Pancreas (tissue), 10 donors: Measurements from ENCODE around the gene MAN2A1. TPM values are rescaled to one million over a fixed set of nuclear protein-coding genes. Genes with fewer than 3 reads are reported as not detected.
A peak's percentile ranks its signal among the peaks of the same experiment; 100 is the strongest.

Experiments
- ATAC-seq, 4 donors: fragments of 200-7000 bp; cut with Tn5 transposase; one replicate each; pipeline versions ENCODE4 v1.8.0 to v1.9.1; 2020; ENCODE audit warnings: mild to moderate bottlenecking in 4 of 4, moderate library complexity in 4 of 4
- DNase-seq, 6 donors: peaks; one replicate each; pipeline ENCODE4 v3.0.0-alpha.2; 2020
- FAIRE-seq: peaks from 2 replicates; lab custom pipeline; 2012; peaks lifted over from hg19 to GRCh38; lab: Jason Lieb, UNC
- H3K27ac ChIP-seq, 4 donors: fragments of 200-600 bp; sonication (generic); 1 replicate in 3 of 4; 2 replicates in 1 of 4; pipeline versions ENCODE4 v1.5.0 to v1.8.0; 2020
- H3K27me3 ChIP-seq, 4 donors: fragments of 200-600 bp; one replicate each; pipeline ENCODE4 v1.8.0; 2021
- H3K36me3 ChIP-seq, 3 donors: fragments of 200-600 bp; sonication (generic) in 1 of 3; one replicate each; pipeline versions ENCODE4 v1.5.0 to v1.8.0; 2020 to 2021
- H3K4me1 ChIP-seq, 3 donors: fragments of 200-600 bp; one replicate each; pipeline ENCODE4 v1.8.0; 2021
- H3K4me3 ChIP-seq, 4 donors: fragments of 200-600 bp; sonication (generic) in 2 of 4; one replicate each; pipeline versions ENCODE4 v1.5.0 to v1.8.0; 2020 to 2021
- H3K9me3 ChIP-seq, 4 donors: fragments of 200-600 bp; one replicate each; pipeline ENCODE4 v1.8.0; 2021
- CTCF ChIP-seq, 4 donors: fragments of 200-600 bp; sonication (generic) in 3 of 4; IDR thresholded peaks; one replicate each; pipeline versions ENCODE4 v1.5.0 to v1.8.0; 2021; ENCODE audit warnings: antibody characterized with exemption in 4 of 4
- WGBS, 2 donors: extraction: QIAGEN DNeasy Blood & Tissue Kit; methylation state at CpG; one replicate each; pipeline ENCODE4 v1.1.7; 2013; 5-methylcytosine and 5-hydroxymethylcytosine counted together
- intact Hi-C, 3 donors: fragments of 100-400 bp; cut with DNase I; formaldehyde crosslinking; loops; one replicate each; pipeline versions ENCODE4 v1.11.1 to v1.14.2; 2022
- polyA plus RNA-seq, 2 donors: library from polyadenylated mRNA; stranded (reverse); fragments of 200-250 nt; gene quantifications; one replicate each; pipeline ENCODE4 v1.2.3, GENCODE V29; 2013
- total RNA-seq, 6 donors: library from RNA; stranded (reverse); fragmentation: NEBNext Ultra II Directional in 4 of 6; extraction: Animal tissue kit (Norgen Biotek cat#: 25700) in 4 of 6; gene quantifications; one replicate each; pipeline versions ENCODE4 v1.2.1 to v1.2.4, GENCODE V29; 2021 to 2023
- donor health status: healthy with polysubstance abuse.
- donor health status: DM: no; HTN: no; CAD: no; lungs with moderate emphysema.
- donor health status: DM: no; HTN: no; CAD: no.
- donor health status: control.
- donor health status: control.
- donor health status: Bipolar disorder and iron deficiency.
- donor health status: DM: yes; HTN: yes; CAD: no.
- donor health status: DM: no; HTN: no; CAD: no.
- donor health status: DM: no; HTN: no; CAD: no.
- donor health status: DM: yes; HTN: yes; CAD: no.

Gene MAN2A1
- total and polyA plus RNA-seq, 8 donors = 8.5 to 49.4 (median 36.6) TPM

- ATAC-seq (peak in 1 of 4 donors; percentile 20), DNase-seq (no peak), FAIRE-seq (no peak)
- intact Hi-C loops = no loop called here
- 85 to 90% methylated on average over 5 of the region's 5 CpGs for WGBS, 2 donors
- Histone ChIP-seq H3K36me3 (no peaks in the 10 kb centered on the region), H3K27me3 (no peaks in the 10 kb centered on the region), H3K27ac (no peak overlapping the region), H3K4me3 (no peak overlapping the region), H3K9me3 (no peaks in the 10 kb centered on the region), H3K4me1 (peaks cover 3 to 12% (median 5%) of the 10 kb centered on the region in 3 donors)
- TF ChIP-seq CTCF (IDR thresholded peaks at IDR 0.05) = no peak
These were observed 21.5 kb upstream of the MAN2A1 start for GRCh38 chr5:109668237-109668636.

- Histone ChIP-seq H3K4me3 (no peak overlapping the region), H3K4me1 (peaks cover 3 to 8% (median 5%) of the 10 kb centered on the region in 3 donors), H3K9me3 (no peaks in the 10 kb centered on the region), H3K27me3 (no peaks in the 10 kb centered on the region), H3K27ac (no peak overlapping the region), H3K36me3 (no peaks in the 10 kb centered on the region)
- intact Hi-C loops = no loop called here
- FAIRE-seq (no peak), DNase-seq (no peak), ATAC-seq (peak; percentile 66 to 79 (median 67))
- no peak for TF ChIP-seq CTCF (IDR thresholded peaks at IDR 0.05)
- 35 to 36% methylated on average over 4 of the region's 4 CpGs for WGBS, 2 donors
These were observed 20.9 kb upstream of the MAN2A1 start for GRCh38 chr5:109668668-109669422.

GRCh38 chr5:109669991-109670706 is 19.6 kb upstream of the MAN2A1 start:
- Histone ChIP-seq H3K9me3 (no peaks in the 10 kb centered on the region), H3K4me1 (peaks cover 3 to 8% (median 5%) of the 10 kb centered on the region in 3 donors), H3K27ac (no peak overlapping the region), H3K27me3 (no peaks in the 10 kb centered on the region), H3K36me3 (no peaks in the 10 kb centered on the region), H3K4me3 (no peak overlapping the region)
- DNase-seq = no peak
- no peak for ATAC-seq
- no peak for TF ChIP-seq CTCF (IDR thresholded peaks at IDR 0.05)
- intact Hi-C loops = no loop called here
- WGBS, 2 donors = 79 to 86% methylated on average over 1 of the region's 1 CpG
- FAIRE-seq = no peak

GRCh38 chr5:109671136-109671535 is 18.6 kb upstream of the MAN2A1 start:
- Histone ChIP-seq H3K4me1 (peaks cover 3 to 8% (median 5%) of the 10 kb centered on the region in 3 donors), H3K27me3 (no peaks in the 10 kb centered on the region), H3K27ac (no peak overlapping the region), H3K36me3 (no peaks in the 10 kb centered on the region), H3K9me3 (no peaks in the 10 kb centered on the region), H3K4me3 (no peak overlapping the region)
- no peak for ATAC-seq
- no peak for DNase-seq
- TF ChIP-seq CTCF (IDR thresholded peaks at IDR 0.05) = no peak
- WGBS, 2 donors = 80 to 96% methylated on average over 2 of the region's 2 CpGs
- intact Hi-C loops = no loop called here
- no peak for FAIRE-seq
